Cardiac ventricle fibroblast (primary cell): ENCODE measurements around the gene FBXO4. TPM values are rescaled to one million over a fixed set of nuclear protein-coding genes. Genes with fewer than 3 reads are reported as not detected.

ENCODE experiments used
- total RNA-seq: library from RNA; depleted of rRNA; stranded (reverse); fragments of >200 nt; gene quantifications from 2 replicates; pipeline ENCODE4 v1.2.3, GENCODE V29; 2015

Gene FBXO4
- total RNA-seq: 9.9 and 12.4 TPM in 2 replicates

GRCh38 chr5:41924872-41925554 lies at the start of gene FBXO4:
FBXO4 (plus strand) TSS chr5:41925281; CDS start chr5:41925310, 29 bp downstream.

GRCh38 chr5:41903892-41904799 lies 20.9 kb upstream of the FBXO4 start, which contains the start of gene RIMOC1:
RIMOC1 (plus strand) TSS chr5:41904344; CDS start chr5:41904368, 24 bp downstream.

Other genes with a start within 250 kb of the FBXO4 start
- 10.1 and 14.0 TPM in 2 replicates for gene OXCT1, start 54.9 kb upstream of the FBXO4 start, total RNA-seq
- gene RIMOC1, start 20.9 kb upstream of the FBXO4 start, total RNA-seq: 18.0 and 19.0 TPM in 2 replicates